NCI-H1436 treated with DMSO at 0.1 percent for 48 hours (cell line): ENCODE measurements around the gene TMEM97.
"Not testable (repeated sequence)": the region's sequence is repeated elsewhere in the genome, so short reads cannot be mapped to it uniquely, and the experiment has no call there.

Experiments used
- DNase-seq: peaks from one replicate; lab custom pipeline; 2025; lab: John Stamatoyannopoulos, UW

Gene TMEM97

DNA sequence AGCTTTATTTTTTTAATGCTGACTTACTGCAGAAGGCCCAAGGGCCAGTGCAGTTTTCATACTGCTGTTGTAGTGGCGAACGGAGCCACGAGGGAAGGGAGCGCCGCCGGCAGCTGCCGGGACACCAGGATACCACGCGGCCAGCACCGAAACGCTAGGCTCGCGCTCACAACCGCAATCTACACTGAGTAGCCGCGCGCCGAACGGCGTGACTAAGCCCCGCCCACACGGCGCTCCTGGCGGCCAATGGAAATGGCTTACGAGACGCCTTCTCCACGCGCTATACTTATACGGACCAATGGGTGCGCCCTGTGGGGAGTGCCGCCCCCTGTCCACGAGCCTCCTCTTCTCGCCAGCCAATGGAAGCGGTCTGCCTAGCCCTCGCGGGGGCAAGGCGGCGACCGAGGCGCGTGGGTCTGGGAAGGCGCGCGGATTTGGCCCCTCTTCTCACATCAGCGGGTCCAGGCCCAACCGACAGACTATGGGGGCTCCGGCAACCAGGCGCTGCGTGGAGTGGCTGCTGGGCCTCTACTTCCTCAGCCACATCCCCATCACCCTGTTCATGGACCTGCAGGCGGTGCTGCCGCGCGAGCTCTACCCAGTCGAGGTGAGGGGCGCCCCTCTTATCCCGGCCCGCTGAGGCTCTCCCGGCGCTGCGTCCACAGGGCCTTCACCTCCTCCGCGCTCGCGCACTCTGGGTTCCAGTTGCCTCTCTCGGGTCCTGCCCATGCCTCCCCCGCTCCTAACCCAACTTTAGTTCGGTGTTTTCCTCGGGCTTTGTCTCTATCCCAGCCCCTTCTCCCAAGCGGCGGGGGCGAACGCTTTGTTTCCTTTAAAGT is at the start of gene TMEM97:
Gene TMEM97, plus strand, starts transcription at position 442 of the 839 bp plus-strand sequence. Its CDS starts 40 bp downstream, at position 482.
- DNase-seq, result peak; percentile 95

DNA sequence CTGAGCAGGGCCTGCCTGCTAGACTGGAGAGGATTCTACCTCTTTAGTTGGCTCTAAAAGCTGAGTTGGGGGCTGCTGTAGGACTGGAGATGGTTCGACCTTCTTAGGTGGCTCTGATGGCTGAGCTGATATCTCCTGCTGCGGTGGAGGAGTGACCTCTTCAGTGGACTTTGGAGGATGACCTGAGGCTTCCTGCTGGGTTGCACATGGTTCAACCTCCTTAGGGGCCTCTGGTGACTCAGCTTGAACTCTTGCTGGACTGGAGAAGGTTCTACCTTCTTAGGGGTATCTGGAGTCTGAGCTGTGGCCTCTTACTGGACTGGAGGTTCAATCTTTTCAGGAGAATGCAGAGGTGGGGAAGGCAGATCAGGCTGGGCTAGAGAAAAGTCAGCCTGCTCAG is 48.9 kb upstream of the TMEM97 start:
- DNase-seq, result no peak

DNA sequence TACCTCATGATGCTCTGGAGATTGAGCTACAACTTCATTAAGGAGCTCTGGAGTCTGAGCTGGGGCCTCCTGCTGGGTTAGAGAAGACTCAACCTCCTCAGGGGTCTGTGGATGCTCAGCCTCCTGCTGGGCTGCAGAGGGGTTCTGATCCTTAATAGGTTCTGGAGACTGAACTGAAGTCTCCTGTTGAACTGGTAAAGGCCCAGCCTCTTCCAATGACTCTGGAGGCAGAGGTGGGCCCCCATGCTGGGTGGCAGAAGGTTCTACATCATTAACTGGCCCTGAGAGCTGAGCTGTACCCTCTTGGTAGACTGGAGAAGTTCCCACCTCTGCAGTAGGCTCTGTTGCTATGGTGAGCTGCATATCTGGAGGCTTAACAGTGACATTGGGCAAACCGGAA is 48.1 kb upstream of the TMEM97 start:
- no peak for DNase-seq

DNA sequence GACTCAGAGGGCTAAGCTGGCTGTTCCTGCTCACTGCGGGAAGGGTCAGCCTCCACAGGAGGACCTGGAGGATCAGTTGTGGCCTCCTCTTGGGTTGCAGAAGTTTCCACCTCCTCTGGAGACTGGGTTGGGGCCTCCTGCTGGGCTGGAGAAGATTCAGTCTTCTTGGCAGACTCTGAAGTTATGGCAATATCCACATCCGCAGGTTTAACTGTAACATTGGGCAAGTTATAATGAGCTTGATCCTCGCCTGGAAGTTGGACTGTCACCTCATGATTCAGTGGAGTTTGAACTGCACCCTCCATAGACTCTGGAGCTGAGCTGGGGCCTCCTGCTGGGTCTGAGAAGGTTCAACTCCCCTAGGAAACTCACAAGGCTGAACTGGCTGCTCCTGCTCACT is 47.6 kb upstream of the TMEM97 start:
- no peak for DNase-seq

DNA sequence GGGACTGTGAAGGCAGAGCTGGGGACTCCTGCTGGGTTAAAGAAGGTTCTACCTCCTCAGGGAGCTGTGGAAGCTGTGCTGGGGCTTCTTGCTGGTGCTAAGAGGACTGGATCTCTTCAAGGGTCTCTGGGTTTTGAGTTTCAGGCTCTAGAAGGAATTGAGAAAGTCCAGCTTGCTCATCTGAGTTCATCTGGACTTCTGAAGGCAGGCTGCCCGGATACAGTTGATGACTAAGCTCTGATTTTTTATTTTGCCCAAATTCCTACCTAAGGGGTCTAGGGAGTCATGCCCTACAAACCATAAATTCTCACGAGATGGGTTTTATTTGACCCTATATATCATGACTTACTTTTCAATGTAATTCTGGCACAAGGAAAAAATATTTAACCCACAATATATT is 46.8 kb upstream of the TMEM97 start:
- DNase-seq, result no peak

DNA sequence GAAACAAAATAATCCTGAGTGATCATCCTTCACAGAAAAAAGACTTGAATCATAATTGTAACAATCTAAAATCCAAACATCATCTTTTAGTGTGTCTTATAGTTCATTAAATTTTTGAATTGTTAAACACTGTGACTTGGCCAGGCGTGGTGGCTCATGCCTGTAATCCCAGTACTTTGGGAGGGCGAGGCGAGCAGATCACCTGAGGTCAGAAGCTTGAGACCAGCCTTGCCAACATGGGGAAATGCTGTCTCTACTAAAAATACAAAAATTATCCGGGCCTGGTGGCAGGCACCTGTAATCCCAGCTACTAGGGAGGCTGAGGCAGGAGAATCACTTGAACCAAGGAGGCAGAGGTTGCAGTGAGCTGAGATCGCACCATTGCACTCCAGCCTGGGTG is 45.7 kb upstream of the TMEM97 start:
- DNase-seq, result not testable (repeated sequence)

DNA sequence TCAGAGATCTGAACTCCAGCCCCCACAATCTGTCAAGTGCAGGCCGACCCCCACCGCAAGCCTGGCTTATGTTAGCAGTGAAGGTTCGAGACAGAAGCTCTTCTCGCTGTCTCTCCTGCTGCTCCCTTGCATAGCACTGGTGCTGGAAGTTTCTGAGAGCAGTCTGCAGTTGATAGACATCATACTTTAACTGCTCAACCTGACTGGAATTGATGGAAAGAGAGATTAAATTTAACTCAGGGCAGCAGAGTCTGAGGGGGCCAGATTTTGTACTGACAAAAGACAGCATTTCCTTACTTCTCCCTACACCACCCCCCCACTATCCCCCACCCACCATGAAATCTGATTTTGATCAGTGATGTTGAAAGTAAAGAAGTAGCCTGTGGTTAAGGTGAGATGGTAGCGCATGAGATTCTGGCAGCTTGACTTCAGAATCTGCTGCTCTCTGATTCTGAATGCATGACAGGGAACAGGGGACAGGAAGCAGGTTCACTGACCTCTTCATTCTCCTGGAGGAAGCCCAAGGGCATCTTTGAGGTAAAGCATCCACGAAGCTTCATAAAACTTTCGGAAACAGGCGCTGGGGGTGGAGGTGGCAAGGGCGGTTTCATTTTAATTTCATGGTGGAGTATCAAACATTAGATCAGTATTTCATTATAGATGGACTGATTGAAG is 44.3 kb upstream of the TMEM97 start:
- no peak for DNase-seq

DNA sequence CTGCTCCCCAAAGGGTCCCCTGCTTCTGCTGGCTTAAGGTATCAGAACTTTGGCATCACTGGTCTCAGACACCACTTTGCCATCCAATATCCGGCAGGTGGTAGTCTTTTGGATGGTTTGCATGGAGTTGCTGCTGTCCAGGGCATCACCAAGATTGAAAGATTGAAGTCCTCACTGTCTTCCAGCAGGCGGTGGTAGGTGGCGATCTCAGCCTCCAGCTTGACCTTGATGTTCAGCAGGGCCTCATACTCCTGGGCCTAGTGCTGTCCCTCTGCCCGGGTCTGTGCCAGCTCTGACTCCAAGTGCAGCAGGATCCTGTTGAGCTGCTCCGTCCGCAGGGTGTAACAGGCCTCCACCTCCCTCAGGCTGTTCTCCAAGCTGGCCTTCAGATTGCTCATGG is 43.0 kb upstream of the TMEM97 start:
- no peak for DNase-seq

DNA sequence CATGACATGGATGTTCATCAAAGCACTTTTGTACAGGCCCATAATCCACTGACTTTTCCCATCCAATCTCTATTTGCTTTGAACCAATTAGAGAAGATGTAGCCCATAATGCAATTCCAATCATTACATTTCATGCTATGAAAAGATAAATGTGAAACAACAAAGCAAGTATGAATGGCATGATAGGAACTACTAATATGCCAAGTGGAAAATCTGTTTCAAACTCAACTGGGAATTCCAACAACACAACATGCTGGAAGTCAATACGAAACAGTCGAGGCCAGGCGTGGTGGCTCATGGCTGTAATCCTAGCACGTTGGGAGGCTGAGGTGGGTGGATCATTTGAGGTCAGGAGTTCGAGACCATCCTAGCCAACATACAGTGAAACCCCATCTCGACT is 39.6 kb upstream of the TMEM97 start:
- no peak for DNase-seq

DNA sequence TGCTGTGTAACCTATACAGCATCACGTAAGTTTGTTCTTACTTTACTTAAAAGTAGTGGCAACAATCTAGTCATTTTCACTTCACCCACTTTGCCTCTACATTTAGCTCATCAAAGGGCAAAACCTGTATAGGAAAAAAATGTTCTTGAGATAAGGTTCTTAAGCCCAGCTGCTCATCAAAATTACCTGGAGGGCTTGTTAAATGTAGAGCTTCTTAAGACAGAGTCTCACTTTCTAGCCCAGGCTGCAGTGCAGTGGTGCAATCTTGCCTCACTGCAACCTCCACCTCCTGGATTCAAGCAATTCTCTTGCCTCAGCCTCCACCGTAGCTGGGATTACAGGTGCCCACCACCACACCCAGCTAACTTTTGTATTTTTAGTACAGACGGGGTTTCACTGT is 38.2 kb upstream of the TMEM97 start:
- no peak for DNase-seq

DNA sequence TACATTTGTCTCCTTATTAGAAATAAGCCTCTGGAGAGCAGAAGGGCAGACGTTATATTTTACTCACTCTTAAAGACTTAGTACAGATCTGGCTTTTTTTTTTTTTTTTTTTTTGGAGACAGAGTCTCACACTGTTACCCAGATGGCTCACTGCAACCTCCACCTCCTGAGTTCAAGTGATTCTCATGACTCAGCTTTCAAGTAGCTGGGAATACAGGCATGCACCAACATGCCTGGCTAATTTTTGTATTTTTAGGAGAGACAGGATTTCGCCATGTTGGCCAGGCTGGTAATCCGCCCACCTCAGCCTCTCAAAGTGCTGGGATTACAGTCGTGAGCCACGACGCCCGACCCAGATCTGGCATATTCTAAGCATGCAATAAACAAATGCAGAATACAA is 36.4 kb upstream of the TMEM97 start:
- no peak for DNase-seq

DNA sequence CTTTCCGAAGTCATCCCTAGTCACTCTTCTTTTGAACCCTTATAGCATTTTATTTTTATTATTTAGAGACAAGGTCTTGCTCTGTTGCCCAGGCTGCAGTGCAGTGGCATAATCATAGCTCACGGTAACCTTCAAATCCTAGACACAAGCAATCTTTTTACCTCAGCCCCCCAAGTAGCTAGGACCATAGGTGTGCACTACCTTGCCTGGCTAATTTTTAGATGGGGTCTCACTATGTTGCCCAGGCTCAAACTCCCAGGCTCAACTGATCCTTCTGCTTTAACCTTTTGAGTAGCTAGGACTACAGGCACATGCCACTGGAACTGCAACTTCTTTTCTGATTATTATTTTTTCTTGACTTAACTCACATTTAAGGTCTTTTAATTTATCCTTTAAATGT is 33.0 kb upstream of the TMEM97 start:
- no peak for DNase-seq

DNA sequence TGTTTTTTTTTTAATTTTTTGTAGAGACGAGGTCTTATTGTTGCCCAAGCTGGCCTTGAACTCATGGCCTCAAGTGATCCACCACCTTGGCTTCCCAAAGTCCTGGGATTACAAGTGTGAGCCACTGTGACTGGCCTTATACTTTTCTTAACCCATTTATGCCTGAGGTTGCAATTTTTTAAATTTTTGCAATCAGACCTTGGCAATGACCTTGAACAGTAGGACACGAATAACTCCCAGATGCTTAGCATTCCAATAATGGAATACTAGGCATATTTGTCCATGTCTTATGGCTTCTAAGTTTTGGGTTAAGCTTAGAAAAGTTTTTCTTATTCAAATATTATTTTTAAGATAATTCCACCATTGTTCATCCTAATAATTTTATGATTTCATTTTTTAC is 28.3 kb upstream of the TMEM97 start:
- no peak for DNase-seq

DNA sequence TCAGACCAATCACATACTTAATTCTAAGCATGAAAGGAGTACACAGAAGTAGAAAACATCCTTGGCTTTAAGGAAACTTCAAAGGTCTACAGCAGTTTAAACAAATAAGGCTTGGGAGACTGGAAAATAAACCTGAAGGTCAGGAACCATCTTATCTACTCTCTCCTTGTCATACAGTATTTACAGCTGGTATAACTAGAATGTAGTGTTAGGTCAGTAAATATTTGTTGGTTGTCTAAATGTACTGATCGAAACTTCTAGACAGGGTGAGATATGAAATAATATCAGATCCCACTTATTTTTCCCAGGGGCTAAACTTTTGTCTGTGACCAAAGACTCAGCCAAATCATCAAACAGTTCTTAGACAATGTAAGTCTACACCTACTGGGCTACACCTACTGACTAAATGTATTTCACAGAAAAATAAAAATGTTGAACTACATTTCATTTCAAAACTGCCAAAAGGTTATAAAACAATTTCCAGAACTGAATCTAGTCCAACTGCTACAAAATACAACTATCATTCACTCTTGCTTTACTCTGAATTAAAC is 27.1 kb upstream of the TMEM97 start:
- no peak for DNase-seq

DNA sequence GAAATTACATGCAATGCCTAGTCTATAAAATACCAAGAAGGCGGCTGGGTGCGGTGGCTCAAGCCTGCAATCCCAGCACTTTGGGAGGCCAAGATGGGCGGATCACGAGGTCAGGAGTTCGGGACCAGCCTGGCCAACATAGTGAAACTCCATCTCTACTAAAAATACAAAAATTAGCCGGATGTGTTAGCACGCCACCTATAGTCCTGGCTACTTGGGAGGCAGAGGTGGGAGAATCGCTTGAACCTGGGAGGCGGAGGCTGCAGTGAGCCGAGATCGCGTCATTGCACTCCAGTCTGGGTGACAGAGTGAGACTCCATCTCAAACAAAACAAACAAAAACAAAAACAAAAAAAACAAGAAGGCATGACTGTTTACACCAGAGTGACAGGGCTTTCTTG is 26.1 kb upstream of the TMEM97 start:
- DNase-seq, result not testable (repeated sequence)

DNA sequence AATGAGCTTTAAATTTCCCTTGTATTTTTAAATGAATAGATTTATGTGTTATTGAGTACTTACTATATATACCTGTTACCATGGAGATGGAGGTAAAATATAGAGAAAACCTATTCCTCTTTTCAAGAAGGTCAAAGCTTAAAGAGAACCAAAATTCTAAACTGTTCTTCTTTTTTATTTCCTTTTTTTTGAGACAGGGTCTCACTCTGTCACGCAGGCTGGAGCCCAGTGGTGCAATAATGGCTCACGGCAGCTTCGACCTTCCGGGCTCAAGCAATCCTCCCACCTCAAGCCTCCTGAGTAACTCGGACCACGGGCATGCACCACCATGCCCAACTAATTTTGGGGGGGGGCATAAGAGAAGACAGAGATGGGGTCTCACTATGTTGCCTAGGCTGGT is 25.0 kb upstream of the TMEM97 start:
- no peak for DNase-seq

DNA sequence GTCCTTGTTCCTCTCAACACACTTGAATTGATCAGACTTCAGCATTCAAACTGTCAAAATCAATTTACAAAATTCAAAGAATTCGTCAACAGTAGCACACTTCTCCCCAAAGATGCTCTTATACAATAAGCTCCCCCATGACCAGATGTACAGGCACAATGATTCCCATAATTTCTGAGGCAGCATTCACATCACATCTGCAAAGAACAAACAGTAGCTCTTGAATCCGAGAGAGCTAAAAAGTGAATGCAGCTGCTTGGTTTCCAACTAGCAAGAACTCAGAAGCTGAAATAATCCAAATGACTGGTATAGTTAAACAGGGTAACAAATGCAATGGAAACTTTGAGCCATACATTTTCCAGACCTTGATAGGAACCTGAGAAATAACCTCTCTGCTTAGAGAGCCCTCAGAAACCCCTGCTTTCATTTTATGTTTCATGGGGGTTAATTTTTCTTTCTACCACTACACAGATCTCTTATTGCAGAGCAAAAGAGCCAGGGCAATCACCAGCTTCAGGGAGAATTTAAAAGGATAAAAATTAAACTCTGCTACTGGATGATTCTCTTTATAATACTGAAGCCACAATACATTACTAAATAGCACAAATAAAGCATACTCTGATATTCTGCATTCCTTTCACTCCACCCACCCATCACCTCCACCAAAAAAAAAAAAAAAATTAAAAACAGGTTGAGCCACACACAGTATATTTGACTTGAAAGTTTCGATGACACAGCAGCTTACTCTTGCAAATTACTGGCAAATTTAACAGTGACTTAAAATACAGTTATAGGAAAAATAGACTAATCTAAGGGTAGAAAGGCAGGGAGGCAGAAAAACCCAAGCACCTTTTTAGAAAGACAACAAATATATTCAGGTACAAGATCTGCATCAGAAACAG is 23.1 kb upstream of the TMEM97 start:
- no peak for DNase-seq

DNA sequence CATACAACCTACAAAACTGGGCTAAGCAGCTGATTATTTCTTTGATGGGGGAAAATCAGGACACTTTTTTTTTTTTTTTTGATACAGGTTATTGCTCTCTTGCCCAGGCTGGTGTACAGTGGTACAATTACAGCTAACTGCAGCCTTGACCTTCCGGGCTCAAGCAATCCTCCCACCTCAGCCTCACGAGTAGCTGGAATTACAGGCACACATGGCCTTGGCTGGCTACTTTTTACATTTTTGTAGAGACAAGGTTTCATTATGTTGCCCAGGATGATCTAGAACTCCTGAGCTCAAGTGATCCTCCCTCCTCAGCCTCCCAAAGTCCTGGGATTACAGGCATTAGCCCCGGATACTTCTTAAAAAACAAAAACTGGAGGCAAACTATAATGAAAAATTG is 20.6 kb upstream of the TMEM97 start:
- DNase-seq, result no peak

DNA sequence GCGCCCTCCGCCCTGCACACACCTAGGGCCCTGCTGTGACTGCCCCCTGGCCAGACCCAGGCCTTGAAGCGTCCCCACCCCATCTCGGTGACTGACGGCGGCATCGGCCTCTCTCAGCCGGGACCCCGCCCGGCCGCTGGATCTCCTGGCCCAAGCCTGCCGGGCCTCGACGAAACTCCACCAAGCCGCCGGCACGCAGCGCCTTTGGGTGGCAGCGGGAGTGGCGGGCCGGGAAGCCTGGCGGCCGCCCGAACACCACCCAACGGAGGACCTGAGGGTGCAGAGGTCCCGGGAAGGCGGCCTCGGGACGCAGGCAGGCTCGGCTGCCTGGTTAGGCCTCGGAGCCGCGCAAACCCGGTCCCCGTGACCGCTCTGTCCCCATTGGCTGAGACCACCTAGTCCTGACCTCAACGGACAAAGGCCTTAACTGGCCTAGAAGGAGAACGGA is 12.0 kb upstream of the TMEM97 start:
- DNase-seq, result no peak

DNA sequence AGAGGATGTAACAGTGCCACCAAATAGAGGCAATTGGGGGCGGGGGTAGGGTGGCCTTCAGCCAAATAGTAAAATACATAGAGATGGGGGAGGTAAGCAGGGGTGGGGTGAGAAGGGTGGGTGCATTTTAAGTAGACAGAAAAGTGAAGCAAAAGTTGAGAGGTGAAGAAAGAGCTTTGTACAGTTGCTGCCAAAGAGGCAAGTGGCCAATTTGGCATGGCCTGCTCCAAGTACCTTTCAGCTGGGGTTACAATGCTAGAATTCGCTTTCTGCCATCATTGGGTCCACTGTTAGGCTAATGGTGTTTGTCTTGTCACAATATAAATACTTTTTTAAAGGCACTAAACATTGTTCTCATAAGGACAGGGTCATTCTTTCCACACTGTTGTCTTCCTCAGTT is 5.2 kb upstream of the TMEM97 start:
- DNase-seq, result no peak

DNA sequence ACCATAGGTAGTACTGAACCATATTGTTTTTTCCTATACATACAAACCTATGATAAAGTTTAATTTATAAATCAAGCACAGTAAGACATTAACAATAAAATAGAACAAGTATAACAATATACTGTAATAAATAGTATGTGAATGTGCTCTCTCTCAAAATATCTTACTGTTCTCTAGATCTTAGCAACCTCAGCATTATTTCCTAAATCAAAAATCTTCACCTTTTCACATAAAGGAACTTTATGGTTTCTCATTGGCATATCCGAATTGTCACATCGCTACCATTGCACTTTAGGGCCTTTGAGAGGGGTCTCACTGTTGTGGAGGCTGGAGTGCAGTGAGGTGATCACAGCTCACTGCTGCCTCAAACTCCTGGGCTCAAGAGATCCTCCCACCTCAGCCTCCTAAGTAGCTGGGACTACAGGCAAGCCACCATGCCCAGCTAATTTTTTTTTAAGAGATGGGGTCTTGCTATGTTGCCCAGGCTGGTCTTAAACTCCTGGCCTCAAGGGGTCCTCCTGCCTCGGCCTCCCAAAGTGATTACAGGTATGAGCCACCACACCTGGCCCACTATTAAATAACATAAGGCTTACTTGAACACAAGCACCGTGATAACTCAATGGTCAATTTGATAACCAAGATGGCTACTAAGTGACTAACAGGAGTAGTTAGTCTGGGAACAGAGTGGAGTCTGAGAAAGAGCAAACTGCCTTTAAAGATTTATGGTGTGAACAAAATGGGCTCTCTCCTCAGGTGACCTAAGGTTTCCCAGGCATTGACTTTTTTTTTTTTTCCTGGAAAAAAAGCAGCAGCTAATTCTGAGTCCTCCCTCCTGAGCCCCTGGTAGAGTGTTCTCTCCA is 2.9 kb upstream of the TMEM97 start:
- no peak for DNase-seq
